ENCODE data around the gene MRPL21. TPM values are rescaled to one million over a fixed set of nuclear protein-coding genes. Genes with fewer than 3 reads are reported as not detected.

The MRPL21 gene
- total RNA-seq, 6 experiments from 2014 or later = 18.8 to 50.4 (median 26.0) TPM

GRCh38 chr11:68911731-68912130 lies 8.1 kb upstream of the MRPL21 start:
- TF ChIP-seq CTCF (IDR thresholded peaks at IDR 0.05) = no peak
- TF ChIP-seq POLR2A (IDR thresholded peaks at IDR 0.05) = no peak
- Histone ChIP-seq H3K36me3 (peaks cover 0 to 88% (median 32%) of the 10 kb centered on the region in 4 donors), H3K27me3 (no peaks in the 10 kb centered on the region), H3K9me3 (no peaks in the 10 kb centered on the region), H3K4me3 (no peak overlapping the region), H3K27ac (no peak overlapping the region), H3K4me1 (no peaks in the 10 kb centered on the region)
- WGBS (ENCODE audit: insufficient coverage, low coverage, low lambda C conversion rate, missing lambda C conversion rate) = no CpG with 5 or more reads among the region's 16 CpGs
- intact Hi-C loops (cut with DNase I) = loop anchor here in 1 of 2 donors (10.0 kb wide), 1 partner anchor 143 kb away; no protein-coding TSS in a partner anchor
- DNase-seq (no peak), ATAC-seq (no peak)

GRCh38 chr11:68910965-68911364 lies 7.3 kb upstream of the MRPL21 start:
- peaks cover 0 to 80% (median 31%) of the 10 kb centered on the region in 4 donors for H3K36me3 ChIP-seq
- no peaks in the 10 kb centered on the region for H3K27me3 ChIP-seq
- TF ChIP-seq POLR2A (IDR thresholded peaks at IDR 0.05) (no peak), CTCF (IDR thresholded peaks at IDR 0.05) (no peak)
- no peaks in the 10 kb centered on the region for H3K9me3 ChIP-seq
- no peak overlapping the region for H3K4me3 ChIP-seq
- no peak overlapping the region for H3K27ac ChIP-seq
- H3K4me1 ChIP-seq = peaks cover 0 to 3% (median 0%) of the 10 kb centered on the region in 4 donors
- 72% methylated on average over 3 of the region's 8 CpGs for WGBS (ENCODE audit: insufficient coverage, low coverage, low lambda C conversion rate, missing lambda C conversion rate)
- ATAC-seq (no peak), DNase-seq (no peak)
- intact Hi-C loops (cut with DNase I) = loop anchor here in 1 of 2 donors (10.0 kb wide), 1 partner anchor 144 kb away; no protein-coding TSS in a partner anchor

- Histone ChIP-seq H3K9me3 (no peaks in the 10 kb centered on the region), H3K36me3 (peaks cover 0 to 56% (median 26%) of the 10 kb centered on the region in 4 donors), H3K4me3 (no peak overlapping the region), H3K27me3 (no peaks in the 10 kb centered on the region), H3K27ac (no peak overlapping the region), H3K4me1 (peaks cover 0 to 17% (median 6%) of the 10 kb centered on the region in 4 donors)
- ATAC-seq (no peak), DNase-seq (no peak)
- TF ChIP-seq POLR2A (IDR thresholded peaks at IDR 0.05) (no peak), CTCF (IDR thresholded peaks at IDR 0.05) (no peak)
- WGBS (ENCODE audit: insufficient coverage, low coverage, low lambda C conversion rate, missing lambda C conversion rate) = 100% methylated on average over 3 of the region's 5 CpGs
- intact Hi-C loops (cut with DNase I) = no loop called here
Measured at GRCh38 chr11:68908273-68908672, 4.6 kb upstream of the MRPL21 start.

- peak; percentile 18 to 52 (median 40) for ATAC-seq
- intact Hi-C loops (cut with DNase I) = no loop called here
- H3K4me1 ChIP-seq = peaks cover 0 to 24% (median 10%) of the 10 kb centered on the region in 4 donors
- H3K27me3 ChIP-seq = no peaks in the 10 kb centered on the region
- peak in 1 of 3 donors; percentile 63 for DNase-seq
- H3K9me3 ChIP-seq = no peaks in the 10 kb centered on the region
- TF ChIP-seq CTCF (IDR thresholded peaks at IDR 0.05) (no peak), POLR2A (IDR thresholded peaks at IDR 0.05) (no peak)
- H3K27ac ChIP-seq = no peak overlapping the region
- H3K4me3 ChIP-seq = no peak overlapping the region
- H3K36me3 ChIP-seq = peaks cover 0 to 32% (median 14%) of the 10 kb centered on the region in 4 donors
- 46% methylated on average over 22 of the region's 23 CpGs for WGBS (ENCODE audit: insufficient coverage, low coverage, low lambda C conversion rate, missing lambda C conversion rate)
Measured at GRCh38 chr11:68905421-68906360, 2.1 kb upstream of the MRPL21 start.
